Endometrium (tissue), 2 donors: ENCODE results near the gene SUPT3H.
"Not testable (repeated sequence)": the region's sequence is repeated elsewhere in the genome, so short reads cannot be mapped to it uniquely, and the experiment has no call there.

Experiments
- FAIRE-seq: peaks from 2 replicates; lab custom pipeline; 2012; peaks lifted over from hg19 to GRCh38; lab: Jason Lieb, UNC
- donor health status: control.
- donor health status: control.

Gene SUPT3H

GRCh38 chr6:45255434-45255833 lies 122.3 kb downstream of the SUPT3H start:
- no peak for FAIRE-seq

- FAIRE-seq, result no peak
These were observed 123.5 kb downstream of the SUPT3H start for GRCh38 chr6:45254253-45254652.

- no peak for FAIRE-seq
These were observed 124.3 kb downstream of the SUPT3H start for GRCh38 chr6:45253453-45253852.

GRCh38 chr6:45231660-45232059 lies 146.1 kb downstream of the SUPT3H start:
- no peak for FAIRE-seq

- no peak for FAIRE-seq
These were observed 148.3 kb downstream of the SUPT3H start for GRCh38 chr6:45229416-45229815.

- FAIRE-seq, result no peak
These were observed 151.7 kb downstream of the SUPT3H start for GRCh38 chr6:45226081-45226480.

- FAIRE-seq, result no peak
These were observed 155.4 kb downstream of the SUPT3H start for GRCh38 chr6:45222380-45222779.

GRCh38 chr6:45215759-45216158 lies 162.0 kb downstream of the SUPT3H start:
- FAIRE-seq, result no peak

GRCh38 chr6:45212976-45213375 lies 164.8 kb downstream of the SUPT3H start:
- no peak for FAIRE-seq

- FAIRE-seq, result no peak
These were observed 168.0 kb downstream of the SUPT3H start for GRCh38 chr6:45209762-45210161.

- no peak for FAIRE-seq
These were observed 170.8 kb downstream of the SUPT3H start for GRCh38 chr6:45206793-45207492.

GRCh38 chr6:45201484-45201883 lies 176.2 kb downstream of the SUPT3H start:
- no peak for FAIRE-seq

GRCh38 chr6:45200510-45200909 lies 177.2 kb downstream of the SUPT3H start:
- no peak for FAIRE-seq

GRCh38 chr6:45199554-45199953 lies 178.2 kb downstream of the SUPT3H start:
- FAIRE-seq, result no peak

GRCh38 chr6:45196121-45196520 lies 181.6 kb downstream of the SUPT3H start:
- no peak for FAIRE-seq

- FAIRE-seq, result no peak
These were observed 182.6 kb downstream of the SUPT3H start for GRCh38 chr6:45195137-45195536.

- no peak for FAIRE-seq
These were observed 185.2 kb downstream of the SUPT3H start for GRCh38 chr6:45192556-45192955.

- no peak for FAIRE-seq
These were observed 186.3 kb downstream of the SUPT3H start for GRCh38 chr6:45191414-45191813.

GRCh38 chr6:45187836-45188235 lies 189.9 kb downstream of the SUPT3H start:
- FAIRE-seq, result no peak

- no peak for FAIRE-seq
These were observed 192.1 kb downstream of the SUPT3H start for GRCh38 chr6:45185403-45186251.

- no peak for FAIRE-seq
These were observed 192.8 kb downstream of the SUPT3H start for GRCh38 chr6:45184937-45185336.

- no peak for FAIRE-seq
These were observed 193.7 kb downstream of the SUPT3H start for GRCh38 chr6:45184040-45184439.

GRCh38 chr6:45176373-45176772 lies 201.4 kb downstream of the SUPT3H start:
- FAIRE-seq, result not testable (repeated sequence)

GRCh38 chr6:45175272-45175671 lies 202.5 kb downstream of the SUPT3H start:
- FAIRE-seq, result no peak
